IMR-90 (cell line): ENCODE measurements around the gene PLB1. TPM values are rescaled to one million over a fixed set of nuclear protein-coding genes. Genes with fewer than 3 reads are reported as not detected.

Source experiments
- ATAC-seq: fragments of 200-7000 bp; cut with Tn5 transposase; 2 replicates; pipeline ENCODE4 v1.9.1; 2020; ENCODE audit warnings: low read depth, mild to moderate bottlenecking, moderate library complexity
- BruUV-seq: library from RNA; stranded (reverse); fragments of 400-500 nt; replicated peaks from 2 replicates; lab custom pipeline; 2021; lab: Mats Ljungman, UMichigan
- CTCF ChIA-PET: fragments of 300-600 bp; formaldehyde crosslinking; extraction: SDS; loops from one replicate; lab custom pipeline; 2021; ENCODE audit warnings: antibody characterized with exemption; lab: Yijun Ruan, JAX
- POLR2A ChIA-PET: fragments of 300-600 bp; sonication (Branson Sonifier 250); formaldehyde crosslinking; loops from one replicate; lab custom pipeline; 2022; ENCODE audit warnings: antibody characterized with exemption; ENCODE audit not compliant: unreplicated experiment; lab: Charles Lee
- DNase-seq: peaks from one replicate; pipeline ENCODE4 v3.0.0; 2013
- H2AFZ ChIP-seq: replicated peaks from 2 replicates; pipeline ENCODE3; 2013; ENCODE audit warnings: low read length, mild to moderate bottlenecking; ENCODE audit not compliant: poor library complexity
- H2AK5ac ChIP-seq: 2 replicates; pipeline ENCODE4 v1.6.1; 2013; ENCODE audit warnings: low read depth, low read length, inconsistent platforms
- H2AK9ac ChIP-seq: replicated peaks from 2 replicates; pipeline ENCODE3; 2013; ENCODE audit warnings: mild to moderate bottlenecking, low read depth, low read length, moderate library complexity; ENCODE audit not compliant: poor library complexity
- H2BK120ac ChIP-seq: 2 replicates; pipeline ENCODE4 v1.6.1; 2013; ENCODE audit warnings: low read depth, low read length, inconsistent platforms
- H2BK15ac ChIP-seq: 3 replicates; pipeline ENCODE4 v1.6.1; 2013; ENCODE audit warnings: low read depth, low read length, inconsistent platforms
- H2BK20ac ChIP-seq: 2 replicates; pipeline ENCODE4 v1.6.1; 2013; ENCODE audit warnings: low read depth, mild to moderate bottlenecking, inconsistent platforms, low read length, moderate library complexity
- H2BK5ac ChIP-seq: 2 replicates; pipeline ENCODE4 v1.6.1; 2013; ENCODE audit warnings: mild to moderate bottlenecking, low read depth, low read length, inconsistent platforms; ENCODE audit not compliant: poor library complexity, severe bottlenecking
- H3K14ac ChIP-seq: replicated peaks from 2 replicates; pipeline ENCODE4 v1.6.1; 2013; ENCODE audit warnings: low read depth, low read length, inconsistent platforms
- H3K18ac ChIP-seq: 2 replicates; pipeline ENCODE4 v1.6.1; 2013; ENCODE audit warnings: low read depth, low read length, control low read depth
- H3K23ac ChIP-seq: 2 replicates; pipeline ENCODE4 v1.6.1; 2013; ENCODE audit warnings: low read depth, low read length, inconsistent platforms
- H3K27ac ChIP-seq: 2 replicates; pipeline ENCODE4 v1.5.1; 2013; ENCODE audit warnings: mild to moderate bottlenecking, control low read depth, low read length; ENCODE audit not compliant: insufficient read depth
- H3K27me3 ChIP-seq: 2 replicates; pipeline ENCODE4 v1.6.1; 2013; ENCODE audit warnings: low read length; ENCODE audit not compliant: control insufficient read depth, insufficient read depth
- H3K36me3 ChIP-seq: 2 replicates; pipeline ENCODE4 v1.6.1; 2013; ENCODE audit warnings: low read length, mixed read lengths; ENCODE audit not compliant: control insufficient read depth, insufficient read depth
- H3K4ac ChIP-seq: 2 replicates; pipeline ENCODE4 v1.6.1; 2013; ENCODE audit warnings: low read depth, low read length, inconsistent platforms
- H3K4me1 ChIP-seq: 2 replicates; pipeline ENCODE4 v1.6.1; 2013; ENCODE audit warnings: low read length, mixed read lengths; ENCODE audit not compliant: control insufficient read depth, insufficient read depth
- H3K4me2 ChIP-seq: 2 replicates; pipeline ENCODE4 v1.6.1; 2013; ENCODE audit warnings: low read depth, mild to moderate bottlenecking, control low read depth, low read length, moderate library complexity
- H3K4me3 ChIP-seq: 2 replicates; pipeline ENCODE4 v1.5.1; 2013; ENCODE audit warnings: low read depth, mild to moderate bottlenecking, control low read depth, low read length, moderate library complexity; ENCODE audit not compliant: insufficient read depth
- H3K56ac ChIP-seq: 2 replicates; pipeline ENCODE4 v1.6.1; 2013; ENCODE audit warnings: low read length, inconsistent platforms; ENCODE audit not compliant: insufficient read depth; ENCODE audit errors: extremely low read depth
- H3K79me1 ChIP-seq, 2 experiments: 2 replicates each; pipeline ENCODE4 v1.6.1; 2013; ENCODE audit warnings: low read length in 2 of 2, inconsistent platforms in 1 of 2, low read depth in 1 of 2
- H3K9ac ChIP-seq: 2 replicates; pipeline ENCODE4 v1.6.1; 2013; ENCODE audit warnings: low read depth, low read length, control low read depth
- H3K9me1 ChIP-seq: 2 replicates; pipeline ENCODE4 v1.6.1; 2013; ENCODE audit warnings: low read length, inconsistent platforms; ENCODE audit not compliant: insufficient read depth
- H3K9me3 ChIP-seq: 2 replicates; pipeline ENCODE4 v1.6.1; 2013; ENCODE audit warnings: low read length; ENCODE audit not compliant: control insufficient read depth, insufficient read depth
- H4K20me1 ChIP-seq: 2 replicates; pipeline ENCODE4 v1.6.1; 2013; ENCODE audit warnings: low read length, inconsistent platforms; ENCODE audit not compliant: insufficient read depth
- H4K5ac ChIP-seq: 2 replicates; pipeline ENCODE4 v1.6.1; 2013; ENCODE audit warnings: mild to moderate bottlenecking, low read depth, low read length, control low read depth
- H4K8ac ChIP-seq, 2 experiments: 2 replicates each; pipeline ENCODE4 v1.6.1; 2013; ENCODE audit warnings: low read depth in 2 of 2, low read length in 2 of 2, control low read depth in 1 of 2, inconsistent platforms in 1 of 2
- H4K91ac ChIP-seq: 2 replicates; pipeline ENCODE4 v1.6.1; 2013; ENCODE audit warnings: low read depth, low read length, inconsistent platforms; ENCODE audit not compliant: insufficient read depth
- BHLHE40 ChIP-seq: fragments of 150-350 bp; IDR thresholded peaks from 2 replicates; pipeline ENCODE4 v1.6.1; 2016; ENCODE audit warnings: mild to moderate bottlenecking, low read depth, low read length
- CEBPB ChIP-seq: IDR thresholded peaks from 2 replicates; pipeline ENCODE4 v1.6.1; 2012; ENCODE audit warnings: low read depth, low read length, improper control_type of control experiment
- CHD1 ChIP-seq: IDR thresholded peaks from 2 replicates; pipeline ENCODE4 v1.6.1; 2012; ENCODE audit warnings: low read depth, low read length, improper control_type of control experiment
- ELK1 ChIP-seq: fragments of 150-350 bp; IDR thresholded peaks from 2 replicates; pipeline ENCODE4 v1.6.1; 2016; ENCODE audit warnings: low read depth, mild to moderate bottlenecking, low read length, moderate library complexity, borderline replicate concordance
- FOS ChIP-seq: fragments of 150-350 bp; IDR thresholded peaks from 2 replicates; pipeline ENCODE4 v1.6.1; 2016; ENCODE audit warnings: low read depth, low read length
- MAFK ChIP-seq: IDR thresholded peaks from 2 replicates; pipeline ENCODE4 v1.6.1; 2012; ENCODE audit warnings: low read depth, low read length, improper control_type of control experiment
- MXI1 ChIP-seq: IDR thresholded peaks from 2 replicates; pipeline ENCODE4 v1.6.1; 2012; ENCODE audit warnings: low read depth, mild to moderate bottlenecking, low read length, moderate library complexity, borderline replicate concordance
- NFE2L2 ChIP-seq: fragments of 150-350 bp; IDR thresholded peaks from 2 replicates; pipeline ENCODE4 v1.6.1; 2016; ENCODE audit warnings: low read depth, mild to moderate bottlenecking, low read length
- POLR2A ChIP-seq: IDR thresholded peaks from 2 replicates; pipeline ENCODE4 v1.6.1; 2012; ENCODE audit warnings: mild to moderate bottlenecking, low read depth, low read length
- RAD21 ChIP-seq: IDR thresholded peaks from 2 replicates; pipeline ENCODE4 v1.6.1; 2012; ENCODE audit warnings: low read length, improper control_type of control experiment
- RCOR1 ChIP-seq: IDR thresholded peaks from 2 replicates; pipeline ENCODE4 v1.6.1; 2012; ENCODE audit warnings: mild to moderate bottlenecking, low read length, improper control_type of control experiment; ENCODE audit not compliant: insufficient replicate concordance
- RFX5 ChIP-seq: IDR thresholded peaks from 2 replicates; pipeline ENCODE4 v1.8.0; 2012; ENCODE audit warnings: low read depth, mild to moderate bottlenecking, low read length, moderate library complexity
- SMC3 ChIP-seq: fragments of 150-350 bp; IDR thresholded peaks from 2 replicates; pipeline ENCODE4 v1.6.1; 2016; ENCODE audit warnings: low read depth, mild to moderate bottlenecking, antibody characterized with exemption, low read length, moderate library complexity
- WGBS, 2 experiments: methylation state at CpG; one replicate each; pipeline versions ENCODE4 v1.1.5 to v1.1.7; 2013; ENCODE audit warnings: missing lambda C conversion rate in 2 of 2; ENCODE audit not compliant: insufficient read length in 1 of 2; ENCODE audit errors: extremely low coverage in 2 of 2; 5-methylcytosine and 5-hydroxymethylcytosine counted together
- dilution Hi-C: fragments of 300-500 bp; cut with HindIII; formaldehyde crosslinking; loops from one replicate; pipeline ENCODE4 v1.14.3; 2018; ENCODE audit warnings: low sequenced_read_pairs; ENCODE audit not compliant: unreplicated experiment
- in situ Hi-C: fragments of 300-500 bp; cut with MboI; formaldehyde crosslinking; loops from 3 replicates; pipeline ENCODE4 v1.14.3; 2019; ENCODE audit warnings: low sequenced_read_pairs, inconsistent platforms, mixed read lengths
- intact Hi-C: fragments of 100-400 bp; cut with micrococcal nuclease; formaldehyde crosslinking; loops from 2 replicates; pipeline ENCODE4 v1.10.0; 2022
- polyA plus RNA-seq, 3 experiments: library from polyadenylated mRNA; depleted of rRNA; stranded (reverse); fragments of >200 nt; gene quantifications; 2 replicates each; pipeline ENCODE4 v1.2.3, GENCODE V29; 2012; ENCODE audit warnings: low replicate concordance in 1 of 3
- total RNA-seq: library from RNA; depleted of rRNA; stranded (reverse); fragments of >200 nt; gene quantifications from 2 replicates; pipeline ENCODE4 v1.2.3, GENCODE V29; 2012
- TF ChIP-seq, protein P1 (sequence below): conservative IDR thresholded peaks from 2 replicates; pipeline ENCODE4 v1.5.1; 2012; ENCODE audit warnings: mild to moderate bottlenecking, low read depth, low read length, improper control_type of control experiment

PLB1 gene
- total and polyA plus RNA-seq, 2 of the 4 experiments (the other 2 are of a cell fraction), result 0.74 to 0.90 TPM

DNA sequence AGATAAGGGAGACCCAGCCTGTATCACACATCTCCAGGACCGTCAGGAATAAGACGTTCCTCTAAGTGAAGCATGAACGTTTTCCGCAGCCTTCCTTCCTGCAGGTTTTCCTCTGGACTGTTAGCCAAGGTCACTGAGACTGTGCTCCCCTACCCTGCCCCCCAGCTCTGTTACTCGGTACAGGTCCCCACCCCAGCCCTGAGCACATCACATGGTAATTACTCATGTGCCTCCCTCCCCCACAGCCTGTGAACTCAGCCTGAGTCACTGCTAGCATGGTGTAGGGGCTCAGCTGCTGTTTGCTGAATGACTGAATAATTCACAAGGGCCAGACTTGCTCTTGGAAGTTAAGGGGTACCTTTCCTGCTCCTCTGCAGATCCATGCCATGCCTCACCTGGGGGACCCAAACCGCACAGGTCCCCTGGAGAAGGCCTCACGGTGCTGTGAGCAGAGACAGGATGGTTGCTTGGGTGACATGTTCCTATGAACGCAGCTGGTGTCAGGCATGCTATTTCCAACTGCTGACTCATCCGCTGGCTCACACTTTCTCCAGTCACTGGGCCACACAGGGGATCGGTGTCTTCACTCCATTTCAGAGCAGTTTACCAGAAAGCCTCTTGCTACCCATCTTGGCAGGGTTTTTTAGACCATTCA, 88.2 kb downstream of the PLB1 start:
- Histone ChIP-seq H3K9me1 (peaks cover 17% of the 10 kb centered on the region), H2BK15ac (peak overlapping the region; percentile 81; the same call in 2 of the 3 replicates), H3K14ac (peak overlapping the region; percentile 76), H3K4me2 (peak overlapping the region; percentile 84), H2AK9ac (peak overlapping the region; percentile 87), H2BK120ac (peak overlapping the region; percentile 99), H3K9ac (peak overlapping the region; percentile 7; the same call in 1 of the 2 replicates), H2AK5ac (peak overlapping the region; percentile 94), H3K4me3 (peak overlapping the region; percentile 9; the same call in 1 of the 2 replicates), H2BK20ac (peak overlapping the region; percentile 96), H3K56ac (peak overlapping the region; percentile 68), H2BK5ac (peak overlapping the region; percentile 94), H3K23ac (peak overlapping the region; percentile 91), H3K4me1 (peaks cover 13% of the 10 kb centered on the region), H3K27me3 (no peaks in the 10 kb centered on the region), H4K20me1 (no peaks in the 10 kb centered on the region), H3K36me3 (no peaks in the 10 kb centered on the region), H4K8ac (peak overlapping the region; percentile 49 to 94), H3K4ac (peak overlapping the region; percentile 95), H3K18ac (peak overlapping the region; percentile 74), H4K5ac (no peak overlapping the region; the same call in 1 of the 2 replicates), H3K27ac (peak overlapping the region; percentile 82), H3K79me1 (0 out of 4 replicates have a peak, but pooled peaks cover 0 to 8% of the 10 kb centered on the region in 2 experiments), H4K91ac (peak overlapping the region; percentile 94), H2AFZ (peak overlapping the region; percentile 90), H3K9me3 (no peaks in the 10 kb centered on the region)
- ATAC-seq, result peak; percentile 95
- DNase-seq, result peak; percentile 97
- in situ Hi-C loops, result loop anchor here (25.0 kb wide), 1 partner anchor 328 kb away; no protein-coding TSS in a partner anchor
- ChIA-PET CTCF (interaction anchor here (0.7 to 1.7 kb wide), 2 partner anchors 17 to 318 kb away, joined by 4 to 7 read pairs; no protein-coding TSS in a partner anchor), POLR2A (no interaction called here)
- 0% methylated on average over 5 of the region's 10 CpGs; no CpG with 5 or more reads in 1 of the 2 experiments for WGBS, 2 experiments
- intact Hi-C loops, result loop anchor here (5.0 kb wide), 1 partner anchor 218 kb away; no protein-coding TSS in a partner anchor
- dilution Hi-C loops, result no loop called here
- no TSS peak for BruUV-seq
- TF ChIP-seq MXI1 (peak; percentile 42; the same call in 1 of the 2 replicates), CEBPB (peak; percentile 51; the same call in 1 of the 2 replicates), CHD1 (0 out of 2 replicates have a peak, but pooled peaks have one; percentile 1), ELK1 (no peak), RAD21 (no peak), BHLHE40 (peak; percentile 85), POLR2A (no peak), NFE2L2 (peak; percentile 67; the same call in 1 of the 2 replicates), RFX5 (no peak), SMC3 (no peak; the same call in 1 of the 2 replicates), FOS (peak; percentile 94), RCOR1 (no peak), MAFK (no peak; the same call in 1 of the 2 replicates)
- TF ChIP-seq, protein P1, sequence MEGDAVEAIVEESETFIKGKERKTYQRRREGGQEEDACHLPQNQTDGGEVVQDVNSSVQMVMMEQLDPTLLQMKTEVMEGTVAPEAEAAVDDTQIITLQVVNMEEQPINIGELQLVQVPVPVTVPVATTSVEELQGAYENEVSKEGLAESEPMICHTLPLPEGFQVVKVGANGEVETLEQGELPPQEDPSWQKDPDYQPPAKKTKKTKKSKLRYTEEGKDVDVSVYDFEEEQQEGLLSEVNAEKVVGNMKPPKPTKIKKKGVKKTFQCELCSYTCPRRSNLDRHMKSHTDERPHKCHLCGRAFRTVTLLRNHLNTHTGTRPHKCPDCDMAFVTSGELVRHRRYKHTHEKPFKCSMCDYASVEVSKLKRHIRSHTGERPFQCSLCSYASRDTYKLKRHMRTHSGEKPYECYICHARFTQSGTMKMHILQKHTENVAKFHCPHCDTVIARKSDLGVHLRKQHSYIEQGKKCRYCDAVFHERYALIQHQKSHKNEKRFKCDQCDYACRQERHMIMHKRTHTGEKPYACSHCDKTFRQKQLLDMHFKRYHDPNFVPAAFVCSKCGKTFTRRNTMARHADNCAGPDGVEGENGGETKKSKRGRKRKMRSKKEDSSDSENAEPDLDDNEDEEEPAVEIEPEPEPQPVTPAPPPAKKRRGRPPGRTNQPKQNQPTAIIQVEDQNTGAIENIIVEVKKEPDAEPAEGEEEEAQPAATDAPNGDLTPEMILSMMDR, result no peak
